GM12878 (cell line): ENCODE data around the gene PEX16.

ENCODE experiments used
- EGR1 ChIP-seq, 2 experiments: IDR thresholded peaks; 1 replicate in 1 of 2; 2 replicates in 1 of 2; pipeline ENCODE4 v1.6.1; 2011 to 2012; ENCODE audit warnings: low read depth in 2 of 2, low read length in 2 of 2, borderline replicate concordance in 1 of 2, mild to moderate bottlenecking in 1 of 2, moderate library complexity in 1 of 2
- TF ChIP-seq, protein P1 (sequence below), 3 experiments: IDR thresholded peaks in 2 of 3; conservative IDR thresholded peaks in 1 of 3; 2 replicates each; pipeline ENCODE4 v1.5.1; 2011; ENCODE audit warnings: low read depth in 3 of 3, low read length in 3 of 3, mild to moderate bottlenecking in 3 of 3, control low read depth in 2 of 3, moderate library complexity in 2 of 3, inconsistent platforms in 1 of 3, mixed read lengths in 1 of 3; ENCODE audit not compliant: control insufficient read depth in 2 of 3, insufficient read depth in 1 of 3; ENCODE audit errors: extremely low read depth in 1 of 3

DNA sequence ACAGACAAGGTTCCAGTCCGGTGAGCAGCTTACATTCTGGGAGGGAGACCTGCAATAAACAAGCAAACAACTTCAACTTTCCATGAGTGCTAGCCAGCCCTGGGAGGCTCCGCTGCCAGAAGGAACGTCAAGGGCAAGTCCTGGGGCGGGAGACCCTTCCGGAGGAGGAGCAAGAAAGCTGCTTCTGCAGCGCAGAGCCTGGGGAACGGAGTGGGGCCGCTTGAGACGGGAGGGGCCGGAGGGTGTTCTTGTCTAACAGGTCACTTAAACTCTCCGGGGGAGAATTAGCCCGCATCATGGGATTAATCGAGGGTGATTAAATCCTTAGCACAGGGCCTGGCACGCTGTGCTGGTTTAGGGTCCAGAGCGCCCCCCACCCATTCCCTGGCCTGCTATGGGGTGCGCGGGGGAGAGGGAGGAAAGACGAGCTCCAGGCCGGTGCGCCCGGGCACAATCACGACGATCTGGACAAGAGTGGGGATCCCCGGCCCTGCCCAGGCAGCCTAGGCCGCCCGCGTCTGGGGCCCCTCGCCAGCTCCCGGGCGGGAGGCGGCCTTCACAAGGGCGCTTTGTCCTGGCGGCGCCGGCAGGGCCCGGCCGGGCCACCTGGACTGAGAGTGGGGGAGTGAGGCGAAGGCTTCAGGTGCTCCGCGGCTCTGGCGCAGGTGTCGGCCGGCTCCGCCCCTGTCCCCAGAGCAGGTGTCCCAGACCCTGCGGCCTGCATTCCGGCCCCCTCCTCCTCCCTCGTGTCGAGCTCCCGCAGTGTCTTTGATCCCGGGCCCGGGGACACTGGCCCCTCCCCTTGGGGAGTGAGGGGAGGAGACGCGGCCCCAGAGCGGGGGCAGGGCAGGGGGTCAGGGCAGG, 4.1 kb upstream of the PEX16 start:
- TF ChIP-seq, protein P1, sequence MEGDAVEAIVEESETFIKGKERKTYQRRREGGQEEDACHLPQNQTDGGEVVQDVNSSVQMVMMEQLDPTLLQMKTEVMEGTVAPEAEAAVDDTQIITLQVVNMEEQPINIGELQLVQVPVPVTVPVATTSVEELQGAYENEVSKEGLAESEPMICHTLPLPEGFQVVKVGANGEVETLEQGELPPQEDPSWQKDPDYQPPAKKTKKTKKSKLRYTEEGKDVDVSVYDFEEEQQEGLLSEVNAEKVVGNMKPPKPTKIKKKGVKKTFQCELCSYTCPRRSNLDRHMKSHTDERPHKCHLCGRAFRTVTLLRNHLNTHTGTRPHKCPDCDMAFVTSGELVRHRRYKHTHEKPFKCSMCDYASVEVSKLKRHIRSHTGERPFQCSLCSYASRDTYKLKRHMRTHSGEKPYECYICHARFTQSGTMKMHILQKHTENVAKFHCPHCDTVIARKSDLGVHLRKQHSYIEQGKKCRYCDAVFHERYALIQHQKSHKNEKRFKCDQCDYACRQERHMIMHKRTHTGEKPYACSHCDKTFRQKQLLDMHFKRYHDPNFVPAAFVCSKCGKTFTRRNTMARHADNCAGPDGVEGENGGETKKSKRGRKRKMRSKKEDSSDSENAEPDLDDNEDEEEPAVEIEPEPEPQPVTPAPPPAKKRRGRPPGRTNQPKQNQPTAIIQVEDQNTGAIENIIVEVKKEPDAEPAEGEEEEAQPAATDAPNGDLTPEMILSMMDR (IDR thresholded peaks at IDR 0.05 in 2 of 3, conservative IDR thresholded peaks at IDR 0.05 in 1 of 3; ENCODE audit: control insufficient read depth in 2 of 3, extremely low read depth in 1 of 3, insufficient read depth in 1 of 3, low read depth in 3 of 3, low read length in 3 of 3): no peak
- TF ChIP-seq EGR1 (IDR thresholded peaks at IDR 0.05; ENCODE audit: borderline replicate concordance in 1 of 2, low read depth in 2 of 2, low read length in 2 of 2): no peak
